H1 (cell line): Measurements from ENCODE around the gene FBXW5. TPM values are rescaled to one million over a fixed set of nuclear protein-coding genes. Genes with fewer than 3 reads are reported as not detected.

Experiments
- CTCF ChIA-PET: fragments of 300-600 bp; sonication (Branson Sonifier 250); formaldehyde crosslinking; loops from one replicate; lab custom pipeline; 2021; ENCODE audit not compliant: partially characterized antibody; lab: Charles Lee
- POLR2A ChIA-PET: fragments of 300-600 bp; sonication (Branson Sonifier 250); formaldehyde crosslinking; loops from one replicate; lab custom pipeline; 2021; ENCODE audit warnings: inconsistent platforms; ENCODE audit not compliant: partially characterized antibody; lab: Charles Lee
- DNase-seq, 2 experiments: peaks; one replicate each; pipeline versions ENCODE4 v3.0.0 to v3.0.0-alpha.2; 2010 to 2022; ENCODE audit warnings: low spot score in 2 of 2, low read depth in 1 of 2, mixed read lengths in 1 of 2
- FAIRE-seq: peaks from 2 replicates; lab custom pipeline; 2011; peaks lifted over from hg19 to GRCh38; lab: Jason Lieb, UNC
- H2AFZ ChIP-seq: 2 replicates; pipeline ENCODE4 v1.8.1; 2012; ENCODE audit warnings: low read length, inconsistent platforms
- H2AK5ac ChIP-seq: 2 replicates; pipeline ENCODE4 v1.6.1; 2013; ENCODE audit warnings: low read depth, low read length
- H2BK120ac ChIP-seq: replicated peaks from 2 replicates; pipeline ENCODE3; 2013; ENCODE audit warnings: low read depth, low read length, inconsistent platforms
- H2BK12ac ChIP-seq: 2 replicates; pipeline ENCODE4 v1.6.1; 2013; ENCODE audit warnings: low read depth, low read length
- H2BK15ac ChIP-seq: 2 replicates; pipeline ENCODE4 v1.6.1; 2013; ENCODE audit warnings: low read length
- H2BK20ac ChIP-seq: 2 replicates; pipeline ENCODE4 v1.6.1; 2013; ENCODE audit warnings: low read length
- H2BK5ac ChIP-seq: 2 replicates; pipeline ENCODE4 v1.6.1; 2013; ENCODE audit warnings: low read depth, low read length
- H3K14ac ChIP-seq: 2 replicates; pipeline ENCODE4 v1.6.1; 2013; ENCODE audit warnings: inconsistent platforms; ENCODE audit not compliant: insufficient read length
- H3K18ac ChIP-seq: 2 replicates; pipeline ENCODE4 v1.6.1; 2013; ENCODE audit warnings: low read length; ENCODE audit errors: extremely low read depth
- H3K23ac ChIP-seq: 2 replicates; pipeline ENCODE4 v1.6.1; 2013; ENCODE audit warnings: inconsistent platforms; ENCODE audit not compliant: insufficient read length
- H3K23me2 ChIP-seq: 2 replicates; pipeline ENCODE4 v1.6.1; 2013; ENCODE audit warnings: low read depth, low read length
- H3K27ac ChIP-seq: 2 replicates; pipeline ENCODE4 v1.6.1; 2011; ENCODE audit warnings: low read depth, low read length, inconsistent platforms
- H3K27me3 ChIP-seq, 4 experiments: replicated peaks in 1 of 4; 1 replicate in 1 of 4; 2 replicates in 3 of 4; pipeline versions ENCODE4 v1.6.1 to v1.8.1; 2011 to 2013; ENCODE audit warnings: low read length in 3 of 4, mild to moderate bottlenecking in 3 of 4, inconsistent platforms in 2 of 4, mixed read lengths in 2 of 4, moderate library complexity in 1 of 4; ENCODE audit not compliant: control insufficient read depth in 3 of 4, insufficient read depth in 3 of 4; ENCODE audit errors: extremely low read depth in 1 of 4
- H3K36me3 ChIP-seq, 4 experiments: 2 replicates each; pipeline versions ENCODE4 v1.6.1 to v1.8.1; 2011 to 2013; ENCODE audit warnings: mild to moderate bottlenecking in 4 of 4, low read length in 3 of 4, moderate library complexity in 2 of 4, control low read depth in 1 of 4, inconsistent platforms in 1 of 4; ENCODE audit not compliant: insufficient read depth in 4 of 4, control insufficient read depth in 2 of 4
- H3K4ac ChIP-seq: replicated peaks from 2 replicates; pipeline ENCODE3; 2013; ENCODE audit warnings: low read length, low read depth, mixed read lengths, inconsistent platforms; ENCODE audit not compliant: insufficient read length
- H3K4me1 ChIP-seq, 4 experiments: replicated peaks in 1 of 4; 1 replicate in 1 of 4; 2 replicates in 3 of 4; pipeline versions ENCODE4 v1.6.1 to v1.8.1; 2011 to 2013; ENCODE audit warnings: low read length in 3 of 4, inconsistent platforms in 2 of 4, mixed read lengths in 1 of 4; ENCODE audit not compliant: insufficient read depth in 4 of 4, control insufficient read depth in 3 of 4
- H3K4me2 ChIP-seq, 2 experiments: 2 replicates each; pipeline versions ENCODE4 v1.6.1 to v1.8.1; 2011 to 2013; ENCODE audit warnings: low read depth in 2 of 2, low read length in 2 of 2, control low read depth in 1 of 2, inconsistent platforms in 1 of 2, mild to moderate bottlenecking in 1 of 2; ENCODE audit not compliant: insufficient read depth in 1 of 2
- H3K4me3 ChIP-seq, 4 experiments: fragments of 200-600, 300-600 bp in 1 of 4; sonication (generic), shearing (Covaris generic), sonication (Bioruptor Twin) in 1 of 4; 2 replicates each; pipeline versions ENCODE4 v1.5.1 to v1.8.1; 2011 to 2016; ENCODE audit warnings: low read length in 4 of 4, low read depth in 3 of 4, control low read depth in 2 of 4, inconsistent platforms in 2 of 4, mild to moderate bottlenecking in 2 of 4, mixed read lengths in 1 of 4, moderate library complexity in 1 of 4; ENCODE audit not compliant: insufficient read depth in 2 of 4; ENCODE audit errors: extremely low read depth in 1 of 4
- H3K56ac ChIP-seq: replicated peaks from 2 replicates; pipeline ENCODE3; 2013; ENCODE audit warnings: low read depth, mild to moderate bottlenecking, mixed read lengths, low read length, inconsistent platforms; ENCODE audit not compliant: insufficient read length
- H3K79me1 ChIP-seq: 2 replicates; pipeline ENCODE4 v1.6.1; 2013; ENCODE audit warnings: low read depth, low read length, control low read depth
- H3K79me2 ChIP-seq, 2 experiments: 2 replicates each; pipeline versions ENCODE4 v1.6.1 to v1.8.1; 2012 to 2013; ENCODE audit warnings: low read length in 2 of 2, mild to moderate bottlenecking in 2 of 2, inconsistent platforms in 1 of 2; ENCODE audit not compliant: insufficient read depth in 2 of 2, control insufficient read depth in 1 of 2
- H3K9ac ChIP-seq, 4 experiments: replicated peaks in 1 of 4; 1 replicate in 1 of 4; 2 replicates in 3 of 4; pipeline versions ENCODE4 v1.6.1 to v1.8.1; 2011 to 2013; ENCODE audit warnings: low read depth in 3 of 4, low read length in 3 of 4, control low read depth in 2 of 4, mild to moderate bottlenecking in 2 of 4, moderate library complexity in 2 of 4, inconsistent platforms in 1 of 4; ENCODE audit errors: extremely low read depth in 1 of 4
- H3K9me3 ChIP-seq, 2 experiments: 2 replicates each; pipeline versions ENCODE4 v1.6.1 to v1.8.1; 2012 to 2013; ENCODE audit warnings: mild to moderate bottlenecking in 2 of 2, moderate library complexity in 2 of 2, control low read depth in 1 of 2, inconsistent platforms in 1 of 2, low read depth in 1 of 2, low read length in 1 of 2, mixed read lengths in 1 of 2; ENCODE audit not compliant: insufficient read depth in 2 of 2
- H4K20me1 ChIP-seq, 2 experiments: replicated peaks in 1 of 2; 2 replicates each; pipeline versions ENCODE3 to v1.8.1; 2011 to 2013; ENCODE audit warnings: inconsistent platforms in 2 of 2, low read length in 2 of 2, mild to moderate bottlenecking in 1 of 2; ENCODE audit not compliant: insufficient read depth in 2 of 2, control insufficient read depth in 1 of 2
- H4K5ac ChIP-seq: 2 replicates; pipeline ENCODE4 v1.6.1; 2013; ENCODE audit warnings: low read length, low read depth, mixed read lengths, inconsistent platforms; ENCODE audit not compliant: insufficient read length
- H4K8ac ChIP-seq: 2 replicates; pipeline ENCODE4 v1.8.0; 2013; ENCODE audit warnings: mild to moderate bottlenecking, moderate library complexity, low read length, inconsistent platforms; ENCODE audit not compliant: insufficient read depth; ENCODE audit errors: extremely low read depth
- H4K91ac ChIP-seq: replicated peaks from 2 replicates; pipeline ENCODE3; 2013; ENCODE audit warnings: low read length, mixed read lengths, inconsistent platforms; ENCODE audit not compliant: insufficient read length
- ASH2L ChIP-seq: fragments of 200-600, 300-600 bp; sonication (generic); IDR thresholded peaks from one replicate; pipeline ENCODE4 v1.7.1; 2017; ENCODE audit warnings: low read length
- RFX5 ChIP-seq: IDR thresholded peaks from 2 replicates; pipeline ENCODE4 v1.6.1; 2011; ENCODE audit warnings: low read depth, low read length, improper control_type of control experiment, borderline replicate concordance
- SRF ChIP-seq: IDR thresholded peaks from 2 replicates; pipeline ENCODE4 v1.6.1; 2011; ENCODE audit warnings: mild to moderate bottlenecking, low read depth, low read length, moderate library complexity
- WGBS, 2 experiments: shearing (Covaris generic) in 1 of 2; methylation state at CpG; one replicate each; pipeline versions ENCODE4 v1.1.6 to v1.1.7; 2013 to 2015; ENCODE audit warnings: low lambda C conversion rate in 2 of 2, mixed read lengths in 2 of 2, inconsistent platforms in 1 of 2, low coverage in 1 of 2, missing lambda C conversion rate in 1 of 2; ENCODE audit not compliant: insufficient replicate concordance in 2 of 2, insufficient coverage in 1 of 2, insufficient read length in 1 of 2; ENCODE audit errors: extremely low coverage in 1 of 2, missing lambda C conversion rate in 1 of 2; 5-methylcytosine and 5-hydroxymethylcytosine counted together
- polyA plus RNA-seq, 7 experiments: library from polyadenylated mRNA; depleted of rRNA in 3 of 7; stranded (reverse) in 5 of 7; unstranded in 2 of 7; fragments of >200 nt in 5 of 7; fragments of 200-250 nt in 2 of 7; gene quantifications; 1 replicate in 5 of 7; 2 replicates in 1 of 7; 4 replicates in 1 of 7; pipeline versions ENCODE4 v1.2.1 to v1.2.3, GENCODE V29; 2011 to 2013; ENCODE audit warnings: missing spikeins in 2 of 7, mixed read lengths in 2 of 7
- total RNA-seq: library from RNA; stranded (reverse); fragmentation: NEBNext Ultra II Directional; extraction: Animal tissue kit (Norgen Biotek cat#: 25700); gene quantifications from 2 replicates; pipeline ENCODE4 v1.2.1, GENCODE V29; 2021

FBXW5 gene
- total and polyA plus RNA-seq, 2 of the 8 experiments (the other 6 are each of a cell fraction or from before 2014, with no cell fraction given): 49.0 to 71.0 TPM

DNA sequence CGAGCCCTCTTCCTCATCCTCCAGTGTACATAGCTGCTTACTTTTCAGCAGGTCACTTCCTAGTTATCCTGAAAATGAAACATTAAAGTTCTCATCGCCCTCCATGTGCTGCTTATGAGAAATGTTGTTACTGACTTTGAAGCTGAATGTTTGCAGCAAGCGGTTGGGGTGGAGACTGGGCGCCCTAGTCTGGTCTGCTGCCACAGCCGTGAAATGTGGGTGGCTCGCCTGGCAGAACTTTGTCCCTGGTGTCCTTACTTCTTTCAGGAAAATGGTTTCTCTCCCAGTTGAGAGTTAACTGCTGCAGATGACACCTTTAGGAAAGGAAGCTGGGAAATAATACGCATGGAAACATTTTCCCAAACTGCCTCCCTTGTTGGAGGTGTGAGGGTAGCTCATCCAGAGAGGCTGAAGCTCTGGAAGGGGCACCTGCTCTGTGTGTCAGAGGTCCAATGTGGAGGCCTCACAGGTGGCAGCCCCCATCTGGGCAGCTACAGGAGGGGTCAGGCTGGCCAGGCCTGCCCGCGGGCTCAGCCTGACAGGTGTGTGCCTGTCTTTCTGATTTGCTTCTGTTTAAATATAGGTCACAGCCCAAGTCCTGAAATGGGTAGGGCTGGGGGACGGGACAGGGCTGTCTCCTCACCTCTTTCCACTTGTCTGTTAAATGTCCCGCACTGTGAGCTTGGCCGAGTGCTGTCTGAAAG is 34.2 kb downstream of the FBXW5 start:
- Histone ChIP-seq H2BK15ac (no peak overlapping the region), H3K4ac (no peak overlapping the region), H3K9me3 (no peaks in the 10 kb centered on the region), H3K27ac (no peak overlapping the region), H3K18ac (no peak overlapping the region), H3K23me2 (no peaks in the 10 kb centered on the region), H3K4me3 (no peak overlapping the region), H4K91ac (no peak overlapping the region), H3K36me3 (peaks cover 6 to 41% (median 23%) of the 10 kb centered on the region in 4 experiments; a peak in 6 of 8 replicates), H3K14ac (no peak overlapping the region), H3K27me3 (no peaks in the 10 kb centered on the region), H3K79me2 (no peaks in the 10 kb centered on the region; a peak in 1 of 4 replicates), H4K20me1 (peaks cover 4 to 17% of the 10 kb centered on the region in 2 experiments), H3K9ac (no peak overlapping the region), H2AFZ (no peak overlapping the region), H2BK120ac (no peak overlapping the region), H2BK5ac (no peak overlapping the region), H4K8ac (no peak overlapping the region), H3K4me2 (no peak overlapping the region), H3K23ac (no peak overlapping the region), H3K56ac (no peak overlapping the region), H2AK5ac (no peak overlapping the region), H2BK20ac (no peak overlapping the region), H4K5ac (no peak overlapping the region), H2BK12ac (no peak overlapping the region), H3K79me1 (peaks cover 5% of the 10 kb centered on the region), H3K4me1 (no peaks in the 10 kb centered on the region)
- CTCF ChIA-PET: interaction anchor here (0.8 to 2.5 kb wide), 5 partner anchors 9 to 123 kb away, joined by 3 to 8 read pairs (median 3); no protein-coding TSS in a partner anchor
- 85% methylated on average over 12 of the region's 12 CpGs; no CpG with 5 or more reads in 1 of the 2 experiments for WGBS, 2 experiments
- DNase-seq: no peak
- POLR2A ChIA-PET: interaction anchor here (1.8 kb wide), 1 partner anchor 12 kb away, joined by 6 read pairs; no protein-coding TSS in a partner anchor
- TF ChIP-seq RFX5 (no peak), ASH2L (no peak), SRF (no peak)
- FAIRE-seq: no peak
